ENCODE data around the gene OR6S1. TPM values are rescaled to one million over a fixed set of nuclear protein-coding genes. Genes with fewer than 3 reads are reported as not detected.
A peak's percentile ranks its signal among the peaks of the same experiment; 100 is the strongest.

Gene OR6S1
- total and polyA plus RNA-seq, 2 of the 8 experiments (the other 6 are each of a cell fraction or from before 2014, with no cell fraction given), result not detected

DNA sequence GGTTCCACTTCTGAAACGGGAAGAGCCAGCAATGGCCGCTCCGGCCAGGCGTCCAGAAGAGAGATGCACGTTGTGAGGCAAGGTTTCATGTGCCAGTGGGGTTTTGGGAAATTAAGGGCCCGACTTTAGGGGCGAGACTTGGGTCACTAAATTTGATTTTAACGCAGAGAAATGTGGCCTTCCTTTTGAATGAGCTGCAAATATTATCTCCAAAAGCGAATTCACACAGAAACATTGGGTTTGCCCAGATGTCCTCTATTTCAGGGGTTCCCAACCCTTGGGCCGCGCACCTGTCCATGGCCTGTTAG, 40.6 kb upstream of the OR6S1 start:
- H3K79me1 ChIP-seq (ENCODE audit: low read depth, low read length), result no peaks in the 10 kb centered on the region
- H2AK5ac ChIP-seq (ENCODE audit: low read depth, low read length), result no peak overlapping the region
- H3K4me2 ChIP-seq (ENCODE audit: insufficient read depth in 1 of 2, low read depth in 2 of 2, low read length in 2 of 2), result peak overlapping the region; percentile 60 to 79
- no peaks in the 10 kb centered on the region for H3K27me3 ChIP-seq (replicated peaks in 1 of 4; ENCODE audit: control insufficient read depth in 3 of 4, extremely low read depth in 1 of 4, insufficient read depth in 3 of 4, low read length in 3 of 4)
- H3K14ac ChIP-seq (ENCODE audit: insufficient read length), result no peak overlapping the region
- H3K4me3 ChIP-seq (ENCODE audit: extremely low read depth in 1 of 4, insufficient read depth in 2 of 4, low read depth in 3 of 4, low read length in 4 of 4), result peak overlapping the region; percentile 67 to 99 (median 98)
- peak overlapping the region; percentile 5 for H3K56ac ChIP-seq (replicated peaks; ENCODE audit: insufficient read length, low read depth, low read length)
- peaks cover 0 to 6% (median 4%) of the 10 kb centered on the region in 4 experiments; a peak in 5 of 7 replicates for H3K4me1 ChIP-seq (replicated peaks in 1 of 4; ENCODE audit: control insufficient read depth in 3 of 4, insufficient read depth in 4 of 4, low read length in 3 of 4)
- H3K23me2 ChIP-seq (ENCODE audit: low read depth, low read length), result peaks cover 27% of the 10 kb centered on the region
- H3K79me2 ChIP-seq (ENCODE audit: control insufficient read depth in 1 of 2, insufficient read depth in 2 of 2, low read length in 2 of 2), result no peaks in the 10 kb centered on the region
- CTCF ChIA-PET (ENCODE audit: partially characterized antibody), result interaction anchor here (0.8 to 16.7 kb wide), 9 partner anchors 9 to 410 kb away, joined by 3 to 282 read pairs (median 9); partner anchors contain the start of gene PARP2
- POLR2A ChIA-PET (ENCODE audit: partially characterized antibody), result interaction anchor here (1.2 to 3.2 kb wide), 7 partner anchors 14 to 209 kb away, joined by 4 to 17 read pairs (median 6); no protein-coding TSS in a partner anchor
- H3K36me3 ChIP-seq (ENCODE audit: control insufficient read depth in 2 of 4, insufficient read depth in 4 of 4, low read length in 3 of 4), result no peaks in the 10 kb centered on the region
- peak overlapping the region; percentile 62; the same call in 1 of the 2 replicates for H3K27ac ChIP-seq (ENCODE audit: low read depth, low read length)
- no peak overlapping the region for H2BK120ac ChIP-seq (replicated peaks; ENCODE audit: low read depth, low read length)
- no peak overlapping the region for H2BK20ac ChIP-seq (ENCODE audit: low read length)
- H3K4ac ChIP-seq (replicated peaks; ENCODE audit: insufficient read length, low read depth, low read length), result no peak overlapping the region
- WGBS, 2 experiments (ENCODE audit: extremely low coverage in 1 of 2, insufficient coverage in 1 of 2, insufficient read length in 1 of 2, insufficient replicate concordance in 2 of 2, low coverage in 1 of 2, low lambda C conversion rate in 2 of 2, missing lambda C conversion rate in 1 of 2), result 3% methylated on average over 11 of the region's 11 CpGs; no CpG with 5 or more reads in 1 of the 2 experiments
- no peak for FAIRE-seq
- no peak overlapping the region for H3K23ac ChIP-seq (ENCODE audit: insufficient read length)
- no peak overlapping the region for H4K8ac ChIP-seq (ENCODE audit: extremely low read depth, insufficient read depth, low read length)
- no peaks in the 10 kb centered on the region for H4K20me1 ChIP-seq (replicated peaks in 1 of 2; ENCODE audit: control insufficient read depth in 1 of 2, insufficient read depth in 2 of 2, low read length in 2 of 2)
- peak overlapping the region; percentile 8 to 83 (median 74); a peak in 6 of 7 replicates for H3K9ac ChIP-seq (replicated peaks in 1 of 4; ENCODE audit: extremely low read depth in 1 of 4, low read depth in 3 of 4, low read length in 3 of 4)
- 0 out of 2 replicates have a peak overlapping the region, but pooled peaks have one; percentile 38 for H2AFZ ChIP-seq (ENCODE audit: low read length)
- H3K9me3 ChIP-seq (ENCODE audit: insufficient read depth in 2 of 2, low read depth in 1 of 2, low read length in 1 of 2), result no peaks in the 10 kb centered on the region
- peak overlapping the region; percentile 14 for H4K91ac ChIP-seq (replicated peaks; ENCODE audit: insufficient read length, low read length)
- H2BK15ac ChIP-seq (ENCODE audit: low read length), result no peak overlapping the region
- DNase-seq (ENCODE audit: low read depth in 1 of 2, low spot score in 2 of 2), result no peak
- H2BK12ac ChIP-seq (ENCODE audit: low read depth, low read length), result no peak overlapping the region
- peak overlapping the region; percentile 31 for H4K5ac ChIP-seq (ENCODE audit: insufficient read length, low read depth, low read length)
- H3K18ac ChIP-seq (ENCODE audit: extremely low read depth, low read length), result no peak overlapping the region
- no peak overlapping the region; the same call in 1 of the 2 replicates for H2BK5ac ChIP-seq (ENCODE audit: low read depth, low read length)
- TF ChIP-seq KDM5A (IDR thresholded peaks at IDR 0.05; ENCODE audit: low read length) (no peak), POLR2A (IDR thresholded peaks at IDR 0.05; ENCODE audit: control extremely low read depth in 1 of 2, low read depth in 2 of 2, low read length in 2 of 2) (peak in 1 of 2 experiments; percentile 54; a peak in 1 of 3 replicates), SP4 (IDR thresholded peaks at IDR 0.05; ENCODE audit: low read length) (no peak), RBBP5 (IDR thresholded peaks at IDR 0.05; ENCODE audit: borderline replicate concordance, low read depth, low read length) (no peak), YY1 (IDR thresholded peaks at IDR 0.05; ENCODE audit: low read depth, low read length) (peak; percentile 89; the same call in 1 of the 2 replicates), FOSL1 (IDR thresholded peaks at IDR 0.05; ENCODE audit: insufficient read depth, low read depth, low read length) (no peak), CBX5 (IDR thresholded peaks at IDR 0.05; ENCODE audit: low read depth, low read length) (no peak), TAF7 (optimal IDR thresholded peaks at IDR 0.05; ENCODE audit: borderline replicate concordance, low read depth, low read length) (no peak), TAF1 (IDR thresholded peaks at IDR 0.05; ENCODE audit: low read depth, low read length) (0 out of 2 replicates have a peak, but pooled peaks have one; percentile 4), BACH1 (IDR thresholded peaks at IDR 0.05; ENCODE audit: low read length) (no peak)
- TF ChIP-seq, protein P1, sequence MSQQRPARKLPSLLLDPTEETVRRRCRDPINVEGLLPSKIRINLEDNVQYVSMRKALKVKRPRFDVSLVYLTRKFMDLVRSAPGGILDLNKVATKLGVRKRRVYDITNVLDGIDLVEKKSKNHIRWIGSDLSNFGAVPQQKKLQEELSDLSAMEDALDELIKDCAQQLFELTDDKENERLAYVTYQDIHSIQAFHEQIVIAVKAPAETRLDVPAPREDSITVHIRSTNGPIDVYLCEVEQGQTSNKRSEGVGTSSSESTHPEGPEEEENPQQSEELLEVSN (IDR thresholded peaks at IDR 0.05), result no peak
- TF ChIP-seq, protein P2, sequence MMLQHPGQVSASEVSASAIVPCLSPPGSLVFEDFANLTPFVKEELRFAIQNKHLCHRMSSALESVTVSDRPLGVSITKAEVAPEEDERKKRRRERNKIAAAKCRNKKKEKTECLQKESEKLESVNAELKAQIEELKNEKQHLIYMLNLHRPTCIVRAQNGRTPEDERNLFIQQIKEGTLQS (IDR thresholded peaks at IDR 0.05; ENCODE audit: insufficient read depth, low read depth, low read length), result no peak
